ENCODE data around the gene CRY1.

The CRY1 gene

DNA sequence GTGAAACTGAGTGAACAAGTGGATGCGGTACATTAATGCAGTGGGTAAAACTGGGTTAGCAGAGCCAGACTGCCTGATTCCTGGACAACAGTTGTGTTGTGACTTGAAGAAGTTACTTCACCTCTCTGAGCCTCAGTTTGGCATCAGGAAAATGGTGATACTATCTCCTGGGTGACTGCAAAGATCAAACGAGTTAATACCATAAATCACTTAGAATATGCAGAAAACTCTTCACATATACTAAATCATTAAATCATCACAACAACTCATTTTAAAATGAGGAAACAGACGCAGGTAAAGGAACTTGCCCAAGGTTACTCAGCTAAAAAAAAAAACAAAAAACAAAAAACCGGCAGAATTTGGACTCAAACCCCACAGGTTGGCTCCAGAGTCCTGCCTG lies 107.2 kb downstream of the CRY1 start:
- no peak for TF ChIP-seq CTCF (IDR thresholded peaks at IDR 0.05)
- peak overlapping the region; percentile 68 for H3K27ac ChIP-seq

DNA sequence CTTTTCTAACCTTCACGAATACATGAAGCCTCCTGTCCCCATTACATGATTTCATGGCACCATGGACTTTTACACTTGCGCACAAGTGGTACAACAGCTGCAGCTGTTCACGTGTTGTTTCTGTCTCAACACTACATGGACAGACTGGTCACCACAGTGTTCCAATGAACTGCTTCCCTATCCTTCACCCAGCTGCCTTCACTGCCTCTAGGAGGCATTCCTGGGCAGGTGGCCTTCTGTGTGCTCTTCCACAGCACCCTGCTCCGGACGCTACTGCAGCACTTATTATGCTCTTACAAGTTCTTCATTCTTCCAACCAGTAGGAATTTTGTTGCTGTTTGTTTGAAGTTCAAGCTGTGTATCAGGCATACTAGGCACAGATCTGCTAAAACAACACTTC lies 107.9 kb downstream of the CRY1 start:
- Histone ChIP-seq H3K9me3 (no peaks in the 10 kb centered on the region), H3K27ac (peak overlapping the region; percentile 68), H3K27me3 (no peaks in the 10 kb centered on the region), H3K36me3 (no peaks in the 10 kb centered on the region), H3K4me1 (ENCODE audit: control insufficient read depth in 1 of 2, insufficient read depth in 1 of 2, low read depth in 1 of 2, low read length in 1 of 2) (peaks cover 9 to 14% of the 10 kb centered on the region in 2 experiments), H3K4me3 (ENCODE audit: low read depth in 1 of 2, low read length in 1 of 2) (no peak overlapping the region)
- TF ChIP-seq CTCF (IDR thresholded peaks at IDR 0.05), result no peak

More for the DNA sequence above, 107.2 kb downstream of the CRY1 start:
- no peaks in the 10 kb centered on the region for H3K9me3 ChIP-seq
- no peaks in the 10 kb centered on the region for H3K36me3 ChIP-seq
- H3K4me3 ChIP-seq (ENCODE audit: low read depth in 1 of 2, low read length in 1 of 2), result peak overlapping the region; percentile 75
- peaks cover 9 to 14% of the 10 kb centered on the region in 2 experiments for H3K4me1 ChIP-seq (ENCODE audit: control insufficient read depth in 1 of 2, insufficient read depth in 1 of 2, low read depth in 1 of 2, low read length in 1 of 2)
- H3K27me3 ChIP-seq, result no peaks in the 10 kb centered on the region

- H3K9me3 ChIP-seq, result no peaks in the 10 kb centered on the region
- no peak overlapping the region for H3K27ac ChIP-seq
- no peaks in the 10 kb centered on the region for H3K27me3 ChIP-seq
- TF ChIP-seq CTCF (IDR thresholded peaks at IDR 0.05), result no peak
- H3K4me3 ChIP-seq (ENCODE audit: low read depth in 1 of 2, low read length in 1 of 2), result no peak overlapping the region
- H3K36me3 ChIP-seq, result no peaks in the 10 kb centered on the region
- H3K4me1 ChIP-seq (ENCODE audit: control insufficient read depth in 1 of 2, insufficient read depth in 1 of 2, low read depth in 1 of 2, low read length in 1 of 2), result peaks cover 9 to 14% of the 10 kb centered on the region in 2 experiments
Observed at GRCh38 chr12:106984588-106985137, 108.7 kb downstream of the CRY1 start.

- H3K4me3 ChIP-seq (ENCODE audit: low read depth in 1 of 2, low read length in 1 of 2), result no peak overlapping the region
- peaks cover 9 to 10% of the 10 kb centered on the region in 2 experiments for H3K4me1 ChIP-seq (ENCODE audit: control insufficient read depth in 1 of 2, insufficient read depth in 1 of 2, low read depth in 1 of 2, low read length in 1 of 2)
- no peaks in the 10 kb centered on the region for H3K27me3 ChIP-seq
- TF ChIP-seq CTCF (IDR thresholded peaks at IDR 0.05), result no peak
- H3K36me3 ChIP-seq, result no peaks in the 10 kb centered on the region
- no peaks in the 10 kb centered on the region for H3K9me3 ChIP-seq
- H3K27ac ChIP-seq, result no peak overlapping the region
Observed at GRCh38 chr12:106982229-106982628, 111.1 kb downstream of the CRY1 start.

DNA sequence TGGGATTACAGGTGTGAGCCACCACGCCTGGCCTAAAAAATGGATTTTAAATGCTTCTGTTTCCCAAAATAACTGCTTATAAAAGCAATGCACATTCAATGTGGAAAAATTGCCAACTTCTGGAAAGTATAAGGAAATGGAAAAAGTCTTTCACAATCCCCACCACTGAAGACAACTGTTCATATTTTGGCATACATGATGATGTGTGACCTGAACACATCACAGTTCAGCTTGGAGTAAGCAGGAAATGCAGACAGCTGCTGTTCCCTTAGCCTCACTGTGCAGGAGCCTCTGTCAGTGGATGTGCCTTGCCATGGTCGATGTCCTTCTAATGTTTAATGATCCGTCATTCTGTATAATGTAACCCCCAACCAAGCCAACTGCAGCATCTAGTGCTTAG lies 111.6 kb downstream of the CRY1 start:
- Histone ChIP-seq H3K4me1 (ENCODE audit: control insufficient read depth in 1 of 2, insufficient read depth in 1 of 2, low read depth in 1 of 2, low read length in 1 of 2) (peaks cover 8 to 9% of the 10 kb centered on the region in 2 experiments), H3K9me3 (no peaks in the 10 kb centered on the region), H3K4me3 (ENCODE audit: low read depth in 1 of 2, low read length in 1 of 2) (no peak overlapping the region), H3K27ac (no peak overlapping the region), H3K27me3 (no peaks in the 10 kb centered on the region), H3K36me3 (no peaks in the 10 kb centered on the region)
- TF ChIP-seq CTCF (IDR thresholded peaks at IDR 0.05), result no peak

Measured in neutrophil (primary cell).